ENCODE data around the gene NOTCH1.

- TF ChIP-seq ZNF791 (tag by site-specific recombination; IDR thresholded peaks at IDR 0.05) (no peak), ZNF529 (tag by site-specific recombination; IDR thresholded peaks at IDR 0.05; ENCODE audit: insufficient replicate concordance) (no peak), CTCF (tag by site-specific recombination; IDR thresholded peaks at IDR 0.05) (no peak), ZNF645 (tag by site-specific recombination; IDR thresholded peaks at IDR 0.05) (no peak), PRDM4 (tag by site-specific recombination; IDR thresholded peaks at IDR 0.05) (no peak), MZF1 (tag by site-specific recombination; IDR thresholded peaks at IDR 0.05; ENCODE audit: borderline replicate concordance) (no peak), ZBTB8A (tag by site-specific recombination; IDR thresholded peaks at IDR 0.05) (no peak), ZNF404 (tag by site-specific recombination; IDR thresholded peaks at IDR 0.05) (no peak), ELK4 (IDR thresholded peaks at IDR 0.05; ENCODE audit: borderline replicate concordance, low read depth, low read length) (no peak), REST (tag by site-specific recombination; IDR thresholded peaks at IDR 0.05) (no peak), ZNF274 (IDR thresholded peaks at IDR 0.05; ENCODE audit: low read length) (no peak), ZNF274 (tag by site-specific recombination; IDR thresholded peaks at IDR 0.05; ENCODE audit: borderline replicate concordance) (no peak), ZNF362 (tag by site-specific recombination; IDR thresholded peaks at IDR 0.05) (0 out of 2 replicates have a peak, but pooled peaks have one; percentile 68), GFI1B (tag by site-specific recombination; IDR thresholded peaks at IDR 0.05) (no peak)
These were observed 56.1 kb downstream of the NOTCH1 start for GRCh38 chr9:136489731-136490130.
